Measurements from ENCODE around the gene KDM4C.

DNA sequence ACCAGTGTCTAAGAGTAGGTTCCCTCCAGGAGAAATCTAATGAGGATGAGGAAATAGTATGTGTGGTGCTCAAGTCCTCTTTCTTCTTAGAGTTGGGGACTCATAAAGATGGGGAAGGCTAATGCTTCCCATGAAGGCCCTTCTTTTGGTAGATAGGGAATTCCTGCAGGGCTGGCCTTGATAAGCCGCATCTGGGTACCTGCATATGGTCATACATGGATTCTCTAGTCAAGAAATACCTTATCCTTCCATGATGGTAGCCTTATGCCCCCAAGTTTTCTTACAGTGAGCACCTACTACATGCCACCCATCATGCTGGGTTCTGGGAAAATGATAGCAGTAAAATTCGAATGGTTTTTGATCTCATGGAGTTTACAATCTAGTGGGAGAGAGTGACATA lies 382.6 kb downstream of the KDM4C start:
- TF ChIP-seq, protein P1, sequence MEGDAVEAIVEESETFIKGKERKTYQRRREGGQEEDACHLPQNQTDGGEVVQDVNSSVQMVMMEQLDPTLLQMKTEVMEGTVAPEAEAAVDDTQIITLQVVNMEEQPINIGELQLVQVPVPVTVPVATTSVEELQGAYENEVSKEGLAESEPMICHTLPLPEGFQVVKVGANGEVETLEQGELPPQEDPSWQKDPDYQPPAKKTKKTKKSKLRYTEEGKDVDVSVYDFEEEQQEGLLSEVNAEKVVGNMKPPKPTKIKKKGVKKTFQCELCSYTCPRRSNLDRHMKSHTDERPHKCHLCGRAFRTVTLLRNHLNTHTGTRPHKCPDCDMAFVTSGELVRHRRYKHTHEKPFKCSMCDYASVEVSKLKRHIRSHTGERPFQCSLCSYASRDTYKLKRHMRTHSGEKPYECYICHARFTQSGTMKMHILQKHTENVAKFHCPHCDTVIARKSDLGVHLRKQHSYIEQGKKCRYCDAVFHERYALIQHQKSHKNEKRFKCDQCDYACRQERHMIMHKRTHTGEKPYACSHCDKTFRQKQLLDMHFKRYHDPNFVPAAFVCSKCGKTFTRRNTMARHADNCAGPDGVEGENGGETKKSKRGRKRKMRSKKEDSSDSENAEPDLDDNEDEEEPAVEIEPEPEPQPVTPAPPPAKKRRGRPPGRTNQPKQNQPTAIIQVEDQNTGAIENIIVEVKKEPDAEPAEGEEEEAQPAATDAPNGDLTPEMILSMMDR (IDR thresholded peaks at IDR 0.05): no peak
- TF ChIP-seq POLR2AphosphoS5 (IDR thresholded peaks at IDR 0.05) (no peak), POLR2A (IDR thresholded peaks at IDR 0.05) (no peak)
